ENCODE results near the gene MIDN.

DNA sequence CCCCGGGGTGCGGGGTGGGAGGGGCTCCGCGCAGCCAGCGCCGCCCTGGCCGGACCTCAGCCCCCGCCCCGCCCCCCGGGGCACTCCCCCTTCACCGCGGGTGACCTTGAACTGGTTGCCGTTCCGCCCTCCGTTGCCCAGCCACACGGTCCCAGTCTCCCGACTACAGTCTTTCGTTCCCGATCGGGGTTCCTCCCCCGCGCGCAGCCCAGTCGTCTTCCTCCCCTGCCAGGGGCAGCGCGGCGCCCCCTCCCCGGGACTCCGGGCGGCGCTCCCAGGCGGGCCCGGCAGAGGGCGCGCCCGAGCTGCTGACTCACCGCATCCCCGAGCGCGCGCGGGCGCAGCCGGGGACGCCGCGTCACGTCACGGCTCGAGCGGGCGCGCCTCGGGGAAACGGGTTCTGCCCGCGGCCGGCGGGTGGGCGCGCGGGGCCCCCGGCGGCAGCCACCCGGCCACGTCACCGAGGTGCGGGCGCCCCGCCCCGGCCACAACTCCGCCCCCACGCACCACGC, 459 bp downstream of the MIDN start:
- TF ChIP-seq, protein P1, sequence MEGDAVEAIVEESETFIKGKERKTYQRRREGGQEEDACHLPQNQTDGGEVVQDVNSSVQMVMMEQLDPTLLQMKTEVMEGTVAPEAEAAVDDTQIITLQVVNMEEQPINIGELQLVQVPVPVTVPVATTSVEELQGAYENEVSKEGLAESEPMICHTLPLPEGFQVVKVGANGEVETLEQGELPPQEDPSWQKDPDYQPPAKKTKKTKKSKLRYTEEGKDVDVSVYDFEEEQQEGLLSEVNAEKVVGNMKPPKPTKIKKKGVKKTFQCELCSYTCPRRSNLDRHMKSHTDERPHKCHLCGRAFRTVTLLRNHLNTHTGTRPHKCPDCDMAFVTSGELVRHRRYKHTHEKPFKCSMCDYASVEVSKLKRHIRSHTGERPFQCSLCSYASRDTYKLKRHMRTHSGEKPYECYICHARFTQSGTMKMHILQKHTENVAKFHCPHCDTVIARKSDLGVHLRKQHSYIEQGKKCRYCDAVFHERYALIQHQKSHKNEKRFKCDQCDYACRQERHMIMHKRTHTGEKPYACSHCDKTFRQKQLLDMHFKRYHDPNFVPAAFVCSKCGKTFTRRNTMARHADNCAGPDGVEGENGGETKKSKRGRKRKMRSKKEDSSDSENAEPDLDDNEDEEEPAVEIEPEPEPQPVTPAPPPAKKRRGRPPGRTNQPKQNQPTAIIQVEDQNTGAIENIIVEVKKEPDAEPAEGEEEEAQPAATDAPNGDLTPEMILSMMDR (conservative IDR thresholded peaks at IDR 0.05 in 1 of 2, IDR thresholded peaks at IDR 0.05 in 1 of 2; ENCODE audit: extremely low read depth in 1 of 2, insufficient read depth in 1 of 2, low read depth in 1 of 2, low read length in 2 of 2) = peak; percentile 44 to 61
- no peak for TF ChIP-seq EZH2 (IDR thresholded peaks at IDR 0.05; ENCODE audit: borderline replicate concordance, low read length)

Data from mammary epithelial cell (primary cell).